ENCODE data around the gene SORCS1. TPM values are rescaled to one million over a fixed set of nuclear protein-coding genes. Genes with fewer than 3 reads are reported as not detected.

SORCS1 gene
- total RNA-seq, 1 experiment from 2014 or later, result 0.11 TPM

DNA sequence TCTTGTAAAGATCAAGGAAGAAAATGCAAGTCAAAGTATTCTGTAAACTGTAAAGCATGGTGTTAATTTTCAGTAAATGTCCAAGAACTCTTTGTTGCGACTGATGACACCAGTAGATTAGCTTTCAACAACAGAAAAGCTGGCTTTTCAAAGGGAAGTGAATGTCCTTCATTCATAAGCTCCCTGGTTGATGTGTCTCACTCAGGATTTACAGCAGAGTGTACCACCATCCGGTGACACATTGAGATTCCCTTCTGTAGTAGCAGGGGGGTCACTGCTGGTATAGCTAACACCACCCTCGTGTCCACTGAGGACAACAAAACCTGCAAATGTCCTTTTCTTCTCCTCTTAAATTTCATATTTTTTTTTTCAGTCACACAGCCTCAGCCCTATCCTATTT lies 253.4 kb downstream of the SORCS1 start:
- Histone ChIP-seq H3K4me2 (ENCODE audit: low read length) (no peak overlapping the region), H3K27ac (ENCODE audit: low read length) (no peak overlapping the region), H3K9me2 (replicated peaks; ENCODE audit: low read length) (no peaks in the 10 kb centered on the region), H3K9ac (ENCODE audit: low read length) (no peak overlapping the region), H3F3A (ENCODE audit: low read length, unreplicated experiment) (no peaks in the 10 kb centered on the region), H3K36me3 (ENCODE audit: low read depth, low read length) (no peaks in the 10 kb centered on the region), H3K4me1 (ENCODE audit: insufficient read depth, low read length) (no peaks in the 10 kb centered on the region), H3K79me2 (ENCODE audit: low read length) (no peaks in the 10 kb centered on the region), H2AFZ (ENCODE audit: low read length) (no peak overlapping the region), H3K27me3 (ENCODE audit: low read length) (peaks cover 48% of the 10 kb centered on the region), H3K9me3 (ENCODE audit: low read length) (no peaks in the 10 kb centered on the region), H4K20me1 (ENCODE audit: low read length) (no peaks in the 10 kb centered on the region), H3K4me3 (ENCODE audit: low read length) (no peak overlapping the region)
- DNase-seq (no peak), ATAC-seq (no peak)
- POLR2A ChIA-PET (ENCODE audit: unreplicated experiment), result no interaction called here
- CTCF ChIA-PET, result no interaction called here
- BruUV-seq (replicated peaks), result no TSS peak
- TF ChIP-seq EZH2phosphoT487 (IDR thresholded peaks at IDR 0.05; ENCODE audit: borderline replicate concordance, low read length) (no peak), EZH2 (IDR thresholded peaks at IDR 0.05; ENCODE audit: low read length, unreplicated experiment) (no peak)
- TF ChIP-seq, protein P1, sequence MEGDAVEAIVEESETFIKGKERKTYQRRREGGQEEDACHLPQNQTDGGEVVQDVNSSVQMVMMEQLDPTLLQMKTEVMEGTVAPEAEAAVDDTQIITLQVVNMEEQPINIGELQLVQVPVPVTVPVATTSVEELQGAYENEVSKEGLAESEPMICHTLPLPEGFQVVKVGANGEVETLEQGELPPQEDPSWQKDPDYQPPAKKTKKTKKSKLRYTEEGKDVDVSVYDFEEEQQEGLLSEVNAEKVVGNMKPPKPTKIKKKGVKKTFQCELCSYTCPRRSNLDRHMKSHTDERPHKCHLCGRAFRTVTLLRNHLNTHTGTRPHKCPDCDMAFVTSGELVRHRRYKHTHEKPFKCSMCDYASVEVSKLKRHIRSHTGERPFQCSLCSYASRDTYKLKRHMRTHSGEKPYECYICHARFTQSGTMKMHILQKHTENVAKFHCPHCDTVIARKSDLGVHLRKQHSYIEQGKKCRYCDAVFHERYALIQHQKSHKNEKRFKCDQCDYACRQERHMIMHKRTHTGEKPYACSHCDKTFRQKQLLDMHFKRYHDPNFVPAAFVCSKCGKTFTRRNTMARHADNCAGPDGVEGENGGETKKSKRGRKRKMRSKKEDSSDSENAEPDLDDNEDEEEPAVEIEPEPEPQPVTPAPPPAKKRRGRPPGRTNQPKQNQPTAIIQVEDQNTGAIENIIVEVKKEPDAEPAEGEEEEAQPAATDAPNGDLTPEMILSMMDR (conservative IDR thresholded peaks at IDR 0.05; ENCODE audit: low read depth, low read length), result no peak
- intact Hi-C loops (cut with micrococcal nuclease), result no loop called here

DNA sequence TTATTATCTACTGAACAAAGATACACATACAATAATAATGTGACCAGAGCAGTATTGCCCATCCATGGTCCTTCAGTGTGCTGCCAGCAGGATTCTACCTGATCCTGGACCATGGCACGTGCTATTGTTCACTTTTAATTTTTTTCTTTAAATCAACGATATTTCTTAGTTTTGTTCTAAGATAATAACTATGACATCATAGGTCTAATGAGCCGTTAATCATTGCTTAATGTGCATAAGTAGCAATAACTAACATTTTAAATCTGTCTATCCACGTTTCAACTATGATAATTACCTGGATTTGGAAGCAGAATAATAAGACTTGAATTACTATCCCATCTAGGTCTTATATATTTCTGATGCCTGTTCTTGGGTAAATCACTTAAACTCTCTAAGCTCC lies 253.8 kb downstream of the SORCS1 start:
- no peaks in the 10 kb centered on the region for H3K36me3 ChIP-seq (ENCODE audit: low read depth, low read length)
- no peak overlapping the region for H3K27ac ChIP-seq (ENCODE audit: low read length)
- BruUV-seq (replicated peaks), result no TSS peak
- POLR2A ChIA-PET (ENCODE audit: unreplicated experiment), result no interaction called here
- peaks cover 48% of the 10 kb centered on the region for H3K27me3 ChIP-seq (ENCODE audit: low read length)
- CTCF ChIA-PET, result no interaction called here
- intact Hi-C loops (cut with micrococcal nuclease), result no loop called here
- no peak overlapping the region for H3K4me3 ChIP-seq (ENCODE audit: low read length)
- H3F3A ChIP-seq (ENCODE audit: low read length, unreplicated experiment), result no peaks in the 10 kb centered on the region
- H3K4me1 ChIP-seq (ENCODE audit: insufficient read depth, low read length), result no peaks in the 10 kb centered on the region
- no peak for DNase-seq
- no peak for TF ChIP-seq EZH2 (IDR thresholded peaks at IDR 0.05; ENCODE audit: low read length, unreplicated experiment)
- TF ChIP-seq EZH2phosphoT487 (IDR thresholded peaks at IDR 0.05; ENCODE audit: borderline replicate concordance, low read length), result no peak
- TF ChIP-seq, protein P1 (conservative IDR thresholded peaks at IDR 0.05; ENCODE audit: low read depth, low read length), result no peak
- H3K9ac ChIP-seq (ENCODE audit: low read length), result no peak overlapping the region
- H3K9me2 ChIP-seq (replicated peaks; ENCODE audit: low read length), result no peaks in the 10 kb centered on the region
- no peak for ATAC-seq
- H3K79me2 ChIP-seq (ENCODE audit: low read length), result no peaks in the 10 kb centered on the region
- no peaks in the 10 kb centered on the region for H3K9me3 ChIP-seq (ENCODE audit: low read length)
- no peaks in the 10 kb centered on the region for H4K20me1 ChIP-seq (ENCODE audit: low read length)
- no peak overlapping the region for H3K4me2 ChIP-seq (ENCODE audit: low read length)
- no peak overlapping the region for H2AFZ ChIP-seq (ENCODE audit: low read length)

DNA sequence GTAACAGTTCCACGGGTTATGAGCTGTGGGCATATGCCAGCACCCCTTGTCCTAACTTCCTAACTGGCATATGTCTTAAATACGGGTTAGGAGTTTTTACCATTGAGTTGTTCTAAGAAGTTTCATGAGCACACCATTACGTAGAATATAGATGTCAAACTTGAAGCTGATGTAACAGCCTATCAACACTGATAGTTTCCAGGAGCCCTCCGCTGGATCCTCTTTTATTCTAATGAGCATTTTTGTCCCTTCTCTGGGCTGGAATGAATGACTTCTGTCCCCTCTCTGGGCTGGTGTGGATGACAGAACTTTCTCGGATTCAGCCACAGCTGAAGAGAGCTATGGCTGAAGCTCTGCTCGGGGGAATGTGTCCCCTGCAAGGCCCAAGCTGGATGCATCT lies 256.3 kb downstream of the SORCS1 start:
- no peak overlapping the region for H3K4me2 ChIP-seq (ENCODE audit: low read length)
- H4K20me1 ChIP-seq (ENCODE audit: low read length), result no peaks in the 10 kb centered on the region
- no peaks in the 10 kb centered on the region for H3K36me3 ChIP-seq (ENCODE audit: low read depth, low read length)
- no peak overlapping the region for H3K27ac ChIP-seq (ENCODE audit: low read length)
- H3K4me3 ChIP-seq (ENCODE audit: low read length), result no peak overlapping the region
- POLR2A ChIA-PET (ENCODE audit: unreplicated experiment), result no interaction called here
- CTCF ChIA-PET, result no interaction called here
- no peaks in the 10 kb centered on the region for H3F3A ChIP-seq (ENCODE audit: low read length, unreplicated experiment)
- DNase-seq (no peak), ATAC-seq (no peak)
- no peak overlapping the region for H2AFZ ChIP-seq (ENCODE audit: low read length)
- intact Hi-C loops (cut with micrococcal nuclease), result no loop called here
- peaks cover 56% of the 10 kb centered on the region for H3K27me3 ChIP-seq (ENCODE audit: low read length)
- no peak overlapping the region for H3K9ac ChIP-seq (ENCODE audit: low read length)
- no peaks in the 10 kb centered on the region for H3K4me1 ChIP-seq (ENCODE audit: insufficient read depth, low read length)
- no peaks in the 10 kb centered on the region for H3K9me3 ChIP-seq (ENCODE audit: low read length)
- H3K79me2 ChIP-seq (ENCODE audit: low read length), result no peaks in the 10 kb centered on the region
- BruUV-seq (replicated peaks), result no TSS peak
- no peaks in the 10 kb centered on the region for H3K9me2 ChIP-seq (replicated peaks; ENCODE audit: low read length)
- TF ChIP-seq EZH2phosphoT487 (IDR thresholded peaks at IDR 0.05; ENCODE audit: borderline replicate concordance, low read length), result no peak
- TF ChIP-seq, protein P1 (conservative IDR thresholded peaks at IDR 0.05; ENCODE audit: low read depth, low read length), result no peak
- TF ChIP-seq EZH2 (IDR thresholded peaks at IDR 0.05; ENCODE audit: low read length, unreplicated experiment), result no peak
